ENCODE measurements around the gene MAP3K9.
A peak's percentile ranks its signal among the peaks of the same experiment; 100 is the strongest.

MAP3K9 gene

DNA sequence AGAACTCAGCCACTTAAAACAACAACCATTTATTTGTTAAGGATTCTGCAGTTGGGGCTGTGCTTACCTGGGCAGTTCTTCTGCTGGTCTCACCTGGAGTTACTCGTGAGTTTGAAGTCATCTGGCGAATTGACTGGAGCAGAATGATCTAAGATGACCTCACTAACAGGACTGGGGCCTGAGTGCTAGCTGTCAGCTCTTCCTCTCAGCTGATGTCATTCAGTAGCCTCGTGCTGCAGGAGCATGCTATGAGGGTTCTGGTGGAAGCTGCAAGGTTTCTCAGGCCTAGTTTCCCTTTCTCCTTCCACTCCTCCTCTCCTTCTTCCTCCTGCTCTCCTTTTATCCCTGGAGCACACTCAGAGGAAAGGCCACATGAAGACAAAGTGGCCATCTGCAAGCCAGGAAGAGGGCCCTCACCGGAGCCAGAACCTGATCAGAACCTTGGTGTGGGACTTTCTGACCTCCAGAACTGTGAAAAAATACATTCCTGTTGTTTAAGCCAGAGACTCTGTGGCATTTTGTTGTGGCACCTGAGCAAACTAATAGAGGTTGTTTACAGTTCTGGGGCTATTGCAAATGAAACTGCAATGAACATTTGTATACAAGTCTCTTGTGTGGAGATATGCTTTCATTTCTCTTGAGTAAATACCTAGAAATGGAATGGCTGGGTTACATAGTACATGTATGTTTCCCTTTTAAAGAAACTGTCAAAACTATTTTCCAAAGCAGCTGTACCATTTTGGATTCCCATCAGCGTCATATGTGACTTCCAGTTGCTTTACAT is 21.9 kb upstream of the MAP3K9 start:
- TF ChIP-seq CTCF (conservative IDR thresholded peaks at IDR 0.05; ENCODE audit: low read depth, low read length), result no peak
- DNase-seq (ENCODE audit: low read depth), result no peak
- H3K4me3 ChIP-seq (ENCODE audit: low read depth, low read length), result no peak overlapping the region

GRCh38 chr14:70828188-70828587 is 18.9 kb upstream of the MAP3K9 start:
- TF ChIP-seq CTCF (conservative IDR thresholded peaks at IDR 0.05; ENCODE audit: low read depth, low read length), result no peak
- H3K4me3 ChIP-seq (ENCODE audit: low read depth, low read length), result no peak overlapping the region
- no peak for DNase-seq (ENCODE audit: low read depth)

DNA sequence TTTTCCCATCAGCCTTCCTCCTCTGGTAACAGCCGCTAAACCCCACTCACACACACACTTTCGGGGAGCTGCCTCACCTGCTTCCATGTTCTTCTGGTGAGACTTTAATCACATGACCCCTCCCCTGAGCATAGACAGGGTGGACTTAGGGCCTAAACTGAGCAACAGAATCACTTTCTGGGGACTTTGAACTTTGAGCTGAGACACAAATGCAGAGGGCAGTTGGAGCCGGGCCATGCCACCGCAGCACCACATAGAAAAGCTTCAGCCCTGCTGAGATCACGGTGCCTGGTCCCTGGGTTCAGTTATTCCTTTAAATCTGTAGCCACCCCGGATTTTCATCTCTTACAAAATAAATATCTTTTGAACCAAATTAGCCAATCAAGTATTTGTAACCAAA is 18.4 kb upstream of the MAP3K9 start:
- no peak overlapping the region for H3K4me3 ChIP-seq (ENCODE audit: low read depth, low read length)
- no peak for DNase-seq (ENCODE audit: low read depth)
- no peak for TF ChIP-seq CTCF (conservative IDR thresholded peaks at IDR 0.05; ENCODE audit: low read depth, low read length)

DNA sequence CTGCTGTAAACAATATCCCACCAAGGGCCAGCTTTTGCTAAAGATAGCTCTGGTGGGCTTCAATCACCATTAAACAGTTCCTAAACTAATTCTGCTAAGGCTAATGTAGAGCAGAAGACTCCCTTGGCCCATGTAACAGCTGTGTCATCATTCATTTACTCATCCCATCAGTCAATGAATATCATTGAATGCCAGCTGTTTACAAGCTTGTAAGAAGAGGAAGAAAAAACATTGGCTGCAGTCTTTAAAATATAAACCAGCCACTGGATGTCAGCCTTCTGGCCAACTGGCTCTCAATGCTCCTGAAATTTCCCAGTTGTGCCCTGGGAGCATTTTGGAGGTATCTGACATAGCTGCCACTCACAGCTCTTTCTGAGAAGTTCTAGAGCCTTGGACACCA is 18.0 kb upstream of the MAP3K9 start:
- no peak overlapping the region for H3K4me3 ChIP-seq (ENCODE audit: low read depth, low read length)
- TF ChIP-seq CTCF (conservative IDR thresholded peaks at IDR 0.05; ENCODE audit: low read depth, low read length), result peak; percentile 34
- peak; percentile 26 for DNase-seq (ENCODE audit: low read depth)

- no peak overlapping the region for H3K4me3 ChIP-seq (ENCODE audit: low read depth, low read length)
- no peak for TF ChIP-seq CTCF (conservative IDR thresholded peaks at IDR 0.05; ENCODE audit: low read depth, low read length)
- no peak for DNase-seq (ENCODE audit: low read depth)
Observed at GRCh38 chr14:70823281-70823680, 14.0 kb upstream of the MAP3K9 start.

- H3K4me3 ChIP-seq (ENCODE audit: low read depth, low read length), result peak overlapping the region; percentile 71
- TF ChIP-seq CTCF (conservative IDR thresholded peaks at IDR 0.05; ENCODE audit: low read depth, low read length), result no peak
- DNase-seq (ENCODE audit: low read depth), result peak; percentile 31
Observed at GRCh38 chr14:70822530-70823185, 13.3 kb upstream of the MAP3K9 start.

Measured in choroid plexus epithelial cell (primary cell).